ENCODE data around the gene FGD5.

Gene FGD5

GRCh38 chr3:14787630-14788029 lies 31.1 kb upstream of the FGD5 start:
- no peak for DNase-seq (ENCODE audit: low read depth in 2 of 2)

- no peak for DNase-seq (ENCODE audit: low read depth in 2 of 2)
These were observed 30.1 kb upstream of the FGD5 start for GRCh38 chr3:14788644-14789043.

- DNase-seq (ENCODE audit: low read depth in 2 of 2): no peak
These were observed 29.5 kb upstream of the FGD5 start for GRCh38 chr3:14789221-14789620.

- no peak for DNase-seq (ENCODE audit: low read depth in 2 of 2)
These were observed 29.0 kb upstream of the FGD5 start for GRCh38 chr3:14789640-14790285.

GRCh38 chr3:14791343-14791945 lies 27.3 kb upstream of the FGD5 start:
- no peak for DNase-seq (ENCODE audit: low read depth in 2 of 2)

GRCh38 chr3:14792691-14793121 lies 26.1 kb upstream of the FGD5 start:
- no peak for DNase-seq (ENCODE audit: low read depth in 2 of 2)

- DNase-seq (ENCODE audit: low read depth in 2 of 2): no peak
These were observed 25.5 kb upstream of the FGD5 start for GRCh38 chr3:14793126-14793857.

GRCh38 chr3:14793858-14794234 lies 24.9 kb upstream of the FGD5 start:
- no peak for DNase-seq (ENCODE audit: low read depth in 2 of 2)

- DNase-seq (ENCODE audit: low read depth in 2 of 2): no peak
These were observed 24.3 kb upstream of the FGD5 start for GRCh38 chr3:14794435-14794834.

GRCh38 chr3:14795996-14796395 lies 22.8 kb upstream of the FGD5 start:
- DNase-seq (ENCODE audit: low read depth in 2 of 2): no peak

GRCh38 chr3:14796403-14797077 lies 22.2 kb upstream of the FGD5 start:
- DNase-seq (ENCODE audit: low read depth in 2 of 2): no peak

- no peak for DNase-seq (ENCODE audit: low read depth in 2 of 2)
These were observed 21.0 kb upstream of the FGD5 start for GRCh38 chr3:14797731-14798130.

GRCh38 chr3:14798231-14798630 lies 20.5 kb upstream of the FGD5 start:
- no peak for DNase-seq (ENCODE audit: low read depth in 2 of 2)

GRCh38 chr3:14799146-14799545 lies 19.6 kb upstream of the FGD5 start:
- no peak for DNase-seq (ENCODE audit: low read depth in 2 of 2)

GRCh38 chr3:14801031-14801430 lies 17.7 kb upstream of the FGD5 start:
- DNase-seq (ENCODE audit: low read depth in 2 of 2): no peak

- DNase-seq (ENCODE audit: low read depth in 2 of 2): no peak
These were observed 16.9 kb upstream of the FGD5 start for GRCh38 chr3:14801668-14802380.

GRCh38 chr3:14802381-14802731 lies 16.4 kb upstream of the FGD5 start:
- no peak for DNase-seq (ENCODE audit: low read depth in 2 of 2)

- no peak for DNase-seq (ENCODE audit: low read depth in 2 of 2)
These were observed 15.4 kb upstream of the FGD5 start for GRCh38 chr3:14803101-14803980.

- DNase-seq (ENCODE audit: low read depth in 2 of 2): no peak
These were observed 14.6 kb upstream of the FGD5 start for GRCh38 chr3:14803981-14804834.

All from fibroblast of skin of left biceps (primary cell).